ENCODE results near the gene PLRG1. TPM values are rescaled to one million over a fixed set of nuclear protein-coding genes. Genes with fewer than 3 reads are reported as not detected.
A peak's percentile ranks its signal among the peaks of the same experiment; 100 is the strongest.

Gene PLRG1
- total RNA-seq, 1 donor from 2014 or later: 83.4 TPM

GRCh38 chr4:154497889-154498288, 52.3 kb downstream of the PLRG1 start:
- Mint-ChIP-seq H3K4me1 (ENCODE audit: low read depth) (no peaks in the 10 kb centered on the region), H3K27ac (no peak overlapping the region), H3K4me3 (ENCODE audit: low read depth) (no peak overlapping the region), H3K36me3 (ENCODE audit: low read depth) (no peaks in the 10 kb centered on the region), H3K27me3 (ENCODE audit: low read depth) (peaks cover 37% of the 10 kb centered on the region), H3K9me3 (no peaks in the 10 kb centered on the region)
- intact Hi-C loops (cut with micrococcal nuclease): no loop called here
- DNase-seq (ENCODE audit: low spot score): no peak

- intact Hi-C loops (cut with micrococcal nuclease): no loop called here
- Mint-ChIP-seq H3K4me1 (ENCODE audit: low read depth) (peaks cover 9% of the 10 kb centered on the region), H3K4me3 (ENCODE audit: low read depth) (no peak overlapping the region), H3K27me3 (ENCODE audit: low read depth) (peaks cover 55% of the 10 kb centered on the region), H3K27ac (no peak overlapping the region), H3K36me3 (ENCODE audit: low read depth) (no peaks in the 10 kb centered on the region), H3K9me3 (no peaks in the 10 kb centered on the region)
- no peak for DNase-seq (ENCODE audit: low spot score)
Measured at GRCh38 chr4:154495867-154496266, 54.3 kb downstream of the PLRG1 start.

- Mint-ChIP-seq H3K9me3 (no peaks in the 10 kb centered on the region), H3K4me1 (ENCODE audit: low read depth) (peaks cover 12% of the 10 kb centered on the region), H3K4me3 (ENCODE audit: low read depth) (peak overlapping the region; percentile 11), H3K27me3 (ENCODE audit: low read depth) (peaks cover 66% of the 10 kb centered on the region), H3K27ac (no peak overlapping the region), H3K36me3 (ENCODE audit: low read depth) (no peaks in the 10 kb centered on the region)
- no peak for DNase-seq (ENCODE audit: low spot score)
- intact Hi-C loops (cut with micrococcal nuclease): loop anchor here (2.0 kb wide), 1 partner anchor 701 kb away; no protein-coding TSS in a partner anchor
Measured at GRCh38 chr4:154492288-154492687, 57.9 kb downstream of the PLRG1 start.

- H3K9me3 Mint-ChIP-seq: no peaks in the 10 kb centered on the region
- no peaks in the 10 kb centered on the region for H3K36me3 Mint-ChIP-seq (ENCODE audit: low read depth)
- no peak within 1 kb of the TSS for H3K27ac Mint-ChIP-seq
- peaks cover 63% of the 10 kb centered on the region for H3K27me3 Mint-ChIP-seq (ENCODE audit: low read depth)
- intact Hi-C loops (cut with micrococcal nuclease): loop anchor here (2.0 kb wide), 2 partner anchors 251 to 701 kb away; partner anchors contain the start of gene LRAT
- peak within 1 kb of the TSS; percentile 55 for H3K4me3 Mint-ChIP-seq (ENCODE audit: low read depth)
- DNase-seq (ENCODE audit: low spot score): no peak
- H3K4me1 Mint-ChIP-seq (ENCODE audit: low read depth): peaks cover 12% of the 10 kb centered on the region
Measured at GRCh38 chr4:154491341-154492271, 58.6 kb downstream of the PLRG1 start, which contains the start of gene DCHS2. DCHS2 (minus strand) TSS chr4:154491799; CDS start chr4:154491355, 444 bp downstream.

GRCh38 chr4:154490583-154491340, 59.4 kb downstream of the PLRG1 start:
- Mint-ChIP-seq H3K27me3 (ENCODE audit: low read depth) (peaks cover 58% of the 10 kb centered on the region), H3K4me3 (ENCODE audit: low read depth) (peak overlapping the region; percentile 55), H3K4me1 (ENCODE audit: low read depth) (peaks cover 12% of the 10 kb centered on the region), H3K9me3 (no peaks in the 10 kb centered on the region), H3K27ac (no peak overlapping the region), H3K36me3 (ENCODE audit: low read depth) (no peaks in the 10 kb centered on the region)
- intact Hi-C loops (cut with micrococcal nuclease): loop anchor here (2.0 kb wide), 1 partner anchor 252 kb away; the partner anchor contains the start of gene LRAT
- no peak for DNase-seq (ENCODE audit: low spot score)

GRCh38 chr4:154490234-154490582, 60.0 kb downstream of the PLRG1 start:
- Mint-ChIP-seq H3K9me3 (no peaks in the 10 kb centered on the region), H3K4me3 (ENCODE audit: low read depth) (peak overlapping the region; percentile 38), H3K27ac (no peak overlapping the region), H3K4me1 (ENCODE audit: low read depth) (peaks cover 12% of the 10 kb centered on the region), H3K36me3 (ENCODE audit: low read depth) (no peaks in the 10 kb centered on the region), H3K27me3 (ENCODE audit: low read depth) (peaks cover 57% of the 10 kb centered on the region)
- intact Hi-C loops (cut with micrococcal nuclease): loop anchor here (2.0 kb wide), 1 partner anchor 253 kb away; the partner anchor contains the start of gene LRAT
- no peak for DNase-seq (ENCODE audit: low spot score)

GRCh38 chr4:154489558-154490233, 60.5 kb downstream of the PLRG1 start:
- no peaks in the 10 kb centered on the region for H3K36me3 Mint-ChIP-seq (ENCODE audit: low read depth)
- peaks cover 12% of the 10 kb centered on the region for H3K4me1 Mint-ChIP-seq (ENCODE audit: low read depth)
- no peak overlapping the region for H3K4me3 Mint-ChIP-seq (ENCODE audit: low read depth)
- H3K27me3 Mint-ChIP-seq (ENCODE audit: low read depth): peaks cover 57% of the 10 kb centered on the region
- H3K9me3 Mint-ChIP-seq: no peaks in the 10 kb centered on the region
- no peak overlapping the region for H3K27ac Mint-ChIP-seq
- intact Hi-C loops (cut with micrococcal nuclease): loop anchor here (2.0 kb wide), 1 partner anchor 253 kb away; the partner anchor contains the start of gene LRAT
- DNase-seq (ENCODE audit: low spot score): no peak

GRCh38 chr4:154487145-154487544, 63.1 kb downstream of the PLRG1 start:
- Mint-ChIP-seq H3K36me3 (ENCODE audit: low read depth) (no peaks in the 10 kb centered on the region), H3K4me1 (ENCODE audit: low read depth) (peaks cover 8% of the 10 kb centered on the region), H3K9me3 (no peaks in the 10 kb centered on the region), H3K4me3 (ENCODE audit: low read depth) (no peak overlapping the region), H3K27me3 (ENCODE audit: low read depth) (peaks cover 37% of the 10 kb centered on the region), H3K27ac (no peak overlapping the region)
- no peak for DNase-seq (ENCODE audit: low spot score)
- intact Hi-C loops (cut with micrococcal nuclease): no loop called here

GRCh38 chr4:154485127-154485773, 65.0 kb downstream of the PLRG1 start:
- Mint-ChIP-seq H3K4me1 (ENCODE audit: low read depth) (no peaks in the 10 kb centered on the region), H3K36me3 (ENCODE audit: low read depth) (no peaks in the 10 kb centered on the region), H3K27ac (no peak overlapping the region), H3K4me3 (ENCODE audit: low read depth) (no peak overlapping the region), H3K27me3 (ENCODE audit: low read depth) (peaks cover 19% of the 10 kb centered on the region), H3K9me3 (no peaks in the 10 kb centered on the region)
- no peak for DNase-seq (ENCODE audit: low spot score)
- intact Hi-C loops (cut with micrococcal nuclease): no loop called here

Other genes starting within 250 kb of the PLRG1 start
- not detected in 2 replicates for gene DCHS2, start 58.6 kb downstream of the PLRG1 start, total RNA-seq
- gene FGB, start 12.6 kb upstream of the PLRG1 start, total RNA-seq: not detected in 2 replicates
- not detected in 2 replicates for gene FGA, start 40.3 kb upstream of the PLRG1 start, total RNA-seq
- gene FGG, start 62.3 kb upstream of the PLRG1 start, total RNA-seq: not detected in 2 replicates
- 0.07 TPM in 1 of 2 replicates, not detected in the other for gene LRAT, start 193.6 kb upstream of the PLRG1 start, total RNA-seq
- gene RBM46, start 230.9 kb upstream of the PLRG1 start, total RNA-seq: not detected in 2 replicates

All from activated T-helper 2 cell treated with anti-CD3 and anti-CD28 coated beads, Interferon-gamma antibody, Interleukin-2, Interleukin-4, amounts not matched to agents 10 μg/mL and 5 μg/mL and 100 μg/mL, durations not matched to agents 14 hours and 24 hours and 36 hours (primary cell).